Activated T-cell treated with anti-CD3 and anti-CD28 coated beads, Interleukin-2, amount 50 U/mL, for 4 hours (primary cell): ENCODE results near the gene ARMC5. TPM values are rescaled to one million over a fixed set of nuclear protein-coding genes. Genes with fewer than 3 reads are reported as not detected.
"Not testable (repeated sequence)": the region's sequence is repeated elsewhere in the genome, so short reads cannot be mapped to it uniquely, and the experiment has no call there.

Experiments used
- ATAC-seq, 2 donors: fragments of 200-7000 bp; cut with Tn5 transposase; one replicate each; pipeline ENCODE4 v1.10.0; 2021
- DNase-seq: peaks from one replicate; pipeline ENCODE4 v3.0.0-alpha.2; 2020
- H3K27me3 Mint-ChIP-seq: one replicate; pipeline ENCODE4 v1.8.0; 2021; ENCODE audit warnings: low read depth, mixed read lengths
- H3K36me3 Mint-ChIP-seq: one replicate; pipeline ENCODE4 v1.8.0; 2022; ENCODE audit warnings: mixed read lengths; ENCODE audit not compliant: insufficient read depth
- H3K4me1 Mint-ChIP-seq: one replicate; pipeline ENCODE4 v1.8.0; 2021; ENCODE audit warnings: low read depth, mixed read lengths
- H3K4me3 Mint-ChIP-seq: one replicate; pipeline ENCODE4 v1.8.0; 2021; ENCODE audit warnings: mild to moderate bottlenecking, moderate library complexity, mixed read lengths
- H3K9me3 Mint-ChIP-seq: one replicate; pipeline ENCODE4 v1.8.0; 2021; ENCODE audit warnings: mixed read lengths
- total RNA-seq, 3 donors: library from RNA; stranded (reverse); gene quantifications; one replicate each; pipeline ENCODE4 v1.2.1, GENCODE V29; 2021

Gene ARMC5
- total RNA-seq, 3 donors from 2014 or later: 18.4 to 18.9 (median 18.7) TPM

DNA sequence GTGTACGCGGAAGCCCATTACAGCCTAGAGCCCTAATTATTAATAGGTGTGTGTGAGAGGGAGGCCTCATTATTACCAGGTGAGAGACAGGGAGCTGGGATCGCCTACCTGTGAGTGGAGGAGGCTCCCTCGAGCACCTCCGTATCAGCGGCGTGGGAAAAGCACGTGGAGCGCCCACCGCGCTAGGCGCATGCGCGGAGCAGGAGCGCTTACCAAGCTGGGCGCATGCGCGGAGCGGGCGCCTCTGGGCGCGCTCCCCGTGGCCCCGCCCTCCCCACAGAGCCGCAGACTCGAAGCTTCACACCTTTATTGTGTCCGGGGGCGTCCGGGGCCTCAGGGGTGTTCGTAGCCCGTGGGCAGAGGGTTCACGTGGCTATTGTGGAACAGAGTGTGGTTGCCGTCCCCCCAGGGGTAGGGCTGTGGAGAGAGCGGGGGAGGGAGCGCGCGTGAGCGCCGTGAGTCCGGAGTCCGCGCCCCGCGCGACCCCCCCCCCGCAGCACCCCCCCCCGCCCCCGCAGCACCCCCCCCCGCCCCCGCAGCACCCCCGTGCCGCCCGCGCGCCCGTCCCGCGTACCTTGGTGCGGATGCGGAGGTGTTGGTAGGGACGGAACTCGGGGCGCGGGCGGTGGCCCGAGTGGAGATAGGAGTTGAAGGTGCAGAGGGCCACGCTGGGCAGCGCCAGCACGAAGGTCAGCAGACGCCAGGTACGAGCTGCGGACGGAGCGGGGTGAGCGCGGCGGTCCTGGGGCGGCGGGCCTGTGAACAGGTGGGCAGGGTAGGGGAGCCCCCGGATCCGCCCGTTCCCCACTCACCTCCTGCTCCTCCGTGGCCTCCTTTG, 31.6 kb upstream of the ARMC5 start:
- H3K36me3 Mint-ChIP-seq: no peaks in the 10 kb centered on the region
- peaks cover 8% of the 10 kb centered on the region for H3K4me1 Mint-ChIP-seq
- DNase-seq (peak; percentile 73), ATAC-seq (peak; percentile 58)
- peaks cover 14% of the 10 kb centered on the region for H3K27me3 Mint-ChIP-seq
- H3K9me3 Mint-ChIP-seq: no peaks in the 10 kb centered on the region
- H3K4me3 Mint-ChIP-seq: no peak overlapping the region

DNA sequence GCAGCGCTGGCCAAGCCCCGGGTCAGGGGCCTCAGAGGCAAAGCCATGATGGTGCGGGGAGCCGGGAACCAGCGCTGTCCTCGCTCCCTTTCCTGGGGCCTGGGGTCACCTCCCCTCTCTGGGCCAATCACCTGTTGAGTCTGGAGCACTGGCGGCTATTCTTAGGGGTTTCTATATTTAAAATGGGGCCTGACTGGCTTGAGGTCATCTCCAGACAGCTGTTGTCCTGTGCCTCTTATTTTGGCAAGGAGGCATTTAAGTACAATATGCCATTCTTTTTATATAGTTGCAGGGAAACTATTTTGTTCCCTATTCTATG, 31.1 kb upstream of the ARMC5 start, which contains the start of gene COX6A2:
Gene COX6A2 (minus strand): TSS at position 82 of the 319 bp plus-strand sequence. CDS start 35 bp downstream, at position 47.
- peaks cover 5% of the 10 kb centered on the region for H3K4me1 Mint-ChIP-seq
- H3K9me3 Mint-ChIP-seq: no peaks in the 10 kb centered on the region
- DNase-seq (no peak), ATAC-seq (no peak)
- peaks cover 14% of the 10 kb centered on the region for H3K27me3 Mint-ChIP-seq
- H3K4me3 Mint-ChIP-seq: no peak within 1 kb of the TSS
- H3K36me3 Mint-ChIP-seq: no peaks in the 10 kb centered on the region

- Mint-ChIP-seq H3K9me3 (no peaks in the 10 kb centered on the region), H3K4me3 (no peak overlapping the region), H3K4me1 (peaks cover under 1% of the 10 kb centered on the region), H3K27me3 (peaks cover 12% of the 10 kb centered on the region), H3K36me3 (no peaks in the 10 kb centered on the region)
- DNase-seq (no peak), ATAC-seq (no peak)
Observed at GRCh38 chr16:31428638-31429247, 30.6 kb upstream of the ARMC5 start.

GRCh38 chr16:31429314-31429713, 30.0 kb upstream of the ARMC5 start:
- Mint-ChIP-seq H3K4me3 (no peak overlapping the region), H3K27me3 (peaks cover 12% of the 10 kb centered on the region), H3K36me3 (no peaks in the 10 kb centered on the region), H3K9me3 (no peaks in the 10 kb centered on the region), H3K4me1 (no peaks in the 10 kb centered on the region)
- DNase-seq: no peak
- ATAC-seq: no peak

- Mint-ChIP-seq H3K27me3 (peaks cover 9% of the 10 kb centered on the region), H3K9me3 (no peaks in the 10 kb centered on the region), H3K4me3 (no peak overlapping the region), H3K36me3 (no peaks in the 10 kb centered on the region), H3K4me1 (no peaks in the 10 kb centered on the region)
- DNase-seq: no peak
- ATAC-seq: no peak
Observed at GRCh38 chr16:31429796-31430195, 29.5 kb upstream of the ARMC5 start.

DNA sequence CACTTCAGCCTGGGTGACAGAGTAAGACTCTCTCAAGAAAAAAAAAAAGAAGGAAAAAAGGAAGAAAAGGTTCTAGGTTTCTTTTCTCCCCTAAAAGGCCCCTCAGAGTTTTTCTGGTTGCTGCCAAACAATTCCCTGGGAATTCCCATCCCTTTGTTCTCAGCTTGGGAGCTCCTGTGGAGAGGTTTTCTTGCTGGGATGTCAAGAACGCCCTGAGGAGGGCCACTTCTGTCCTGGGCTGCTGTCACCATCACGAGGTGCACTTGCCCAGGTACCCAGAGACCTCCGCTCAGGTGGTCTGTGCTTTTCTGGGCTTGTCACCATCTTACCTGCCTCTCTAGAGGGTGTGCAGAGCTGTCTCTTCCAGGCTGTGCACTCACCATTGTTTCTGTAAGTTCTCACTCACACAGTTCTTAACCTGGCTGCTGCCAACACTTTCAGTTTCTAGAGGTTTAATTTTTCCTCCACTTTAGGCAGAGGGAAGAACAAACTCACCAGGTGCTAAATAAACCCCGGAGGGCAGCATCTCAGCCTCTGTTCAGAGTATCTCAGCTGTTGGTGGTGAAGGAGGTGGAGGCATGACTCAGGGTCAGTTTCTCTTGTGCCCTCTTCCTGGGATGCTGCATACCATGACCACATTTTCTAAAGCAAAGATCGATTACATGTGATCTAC, 28.8 kb upstream of the ARMC5 start:
- ATAC-seq (peak in 1 of 2 donors; percentile 41), DNase-seq (no peak)
- no peaks in the 10 kb centered on the region for H3K9me3 Mint-ChIP-seq
- no peak overlapping the region for H3K4me3 Mint-ChIP-seq
- no peaks in the 10 kb centered on the region for H3K36me3 Mint-ChIP-seq
- no peaks in the 10 kb centered on the region for H3K4me1 Mint-ChIP-seq
- peaks cover 7% of the 10 kb centered on the region for H3K27me3 Mint-ChIP-seq

DNA sequence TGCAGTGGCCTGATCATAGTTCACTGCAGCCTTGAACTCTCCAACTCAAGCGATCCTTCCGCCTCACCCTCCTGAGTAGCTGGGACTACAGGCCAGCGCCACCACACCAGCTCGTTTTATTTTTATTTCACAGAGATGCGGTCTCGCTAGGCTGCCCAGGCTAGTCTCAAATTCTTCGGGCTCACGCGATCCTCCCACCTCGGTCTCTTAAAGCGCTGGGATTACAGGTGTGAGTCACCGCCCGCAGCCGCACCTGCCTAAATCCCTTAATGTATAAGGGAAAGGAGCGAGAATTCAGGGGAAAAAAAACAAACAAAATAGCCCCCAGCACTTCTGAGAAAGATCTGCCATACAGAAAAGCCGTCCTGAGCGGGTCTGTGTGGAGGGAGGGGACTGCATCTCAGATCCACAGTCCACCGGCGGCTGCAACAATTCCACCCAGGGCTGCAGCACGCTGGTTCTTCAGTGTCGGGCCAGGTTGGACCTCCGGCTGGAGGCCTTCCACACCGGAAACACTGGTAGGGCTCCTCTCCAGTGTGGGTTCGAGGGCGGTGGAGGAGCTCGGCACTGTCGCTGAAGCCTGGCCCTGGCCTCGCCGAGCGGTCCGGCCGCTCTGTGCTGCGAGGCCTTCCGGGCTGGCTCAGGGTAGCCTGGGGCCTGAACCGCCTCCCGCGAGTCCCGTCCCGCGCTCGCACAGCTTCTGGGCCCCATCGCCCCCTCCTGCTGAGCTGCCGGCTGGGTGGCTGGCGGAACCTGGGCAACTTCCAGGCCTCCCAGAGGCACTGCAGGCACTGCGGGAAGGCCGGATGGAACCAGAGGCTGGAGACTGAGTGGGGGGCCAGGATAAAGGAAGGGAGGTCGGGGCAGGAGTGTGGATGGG, 23.7 kb upstream of the ARMC5 start:
- H3K9me3 Mint-ChIP-seq: no peaks in the 10 kb centered on the region
- no peaks in the 10 kb centered on the region for H3K36me3 Mint-ChIP-seq
- DNase-seq: no peak
- no peak overlapping the region for H3K4me3 Mint-ChIP-seq
- H3K27me3 Mint-ChIP-seq: no peaks in the 10 kb centered on the region
- ATAC-seq: no peak
- peaks cover 6% of the 10 kb centered on the region for H3K4me1 Mint-ChIP-seq

- no peaks in the 10 kb centered on the region for H3K9me3 Mint-ChIP-seq
- no peak overlapping the region for H3K4me3 Mint-ChIP-seq
- DNase-seq (no peak), ATAC-seq (no peak)
- peaks cover 6% of the 10 kb centered on the region for H3K4me1 Mint-ChIP-seq
- no peaks in the 10 kb centered on the region for H3K27me3 Mint-ChIP-seq
- H3K36me3 Mint-ChIP-seq: no peaks in the 10 kb centered on the region
Observed at GRCh38 chr16:31436221-31437045, 22.9 kb upstream of the ARMC5 start.

GRCh38 chr16:31438414-31438813, 20.9 kb upstream of the ARMC5 start:
- H3K4me1 Mint-ChIP-seq: peaks cover 12% of the 10 kb centered on the region
- no peaks in the 10 kb centered on the region for H3K9me3 Mint-ChIP-seq

DNA sequence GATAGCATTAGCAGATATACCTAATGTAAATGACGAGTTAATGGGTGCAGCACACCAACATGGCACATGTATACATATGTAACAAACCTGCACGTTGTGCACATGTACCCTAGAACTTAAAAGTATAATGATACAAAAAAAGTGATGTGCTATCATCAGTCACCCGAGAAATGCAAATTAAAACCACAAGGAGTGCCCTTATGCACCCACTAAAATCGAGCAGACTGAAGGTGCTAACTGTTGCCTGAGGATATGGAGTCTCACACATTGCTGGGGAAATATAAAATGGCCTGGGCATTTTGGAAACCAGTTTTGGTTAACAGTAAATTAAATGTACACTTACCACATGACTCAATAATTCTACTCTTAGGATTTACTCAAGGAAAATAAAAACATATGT, 20.3 kb upstream of the ARMC5 start:
- ATAC-seq, H3K36me3 Mint-ChIP-seq: not testable (repeated sequence)

More at GRCh38 chr16:31438414-31438813, 20.9 kb upstream of the ARMC5 start:
- ATAC-seq (no peak), DNase-seq (no peak)
- Mint-ChIP-seq H3K36me3 (no peaks in the 10 kb centered on the region), H3K27me3 (no peaks in the 10 kb centered on the region), H3K4me3 (no peak overlapping the region)

DNA sequence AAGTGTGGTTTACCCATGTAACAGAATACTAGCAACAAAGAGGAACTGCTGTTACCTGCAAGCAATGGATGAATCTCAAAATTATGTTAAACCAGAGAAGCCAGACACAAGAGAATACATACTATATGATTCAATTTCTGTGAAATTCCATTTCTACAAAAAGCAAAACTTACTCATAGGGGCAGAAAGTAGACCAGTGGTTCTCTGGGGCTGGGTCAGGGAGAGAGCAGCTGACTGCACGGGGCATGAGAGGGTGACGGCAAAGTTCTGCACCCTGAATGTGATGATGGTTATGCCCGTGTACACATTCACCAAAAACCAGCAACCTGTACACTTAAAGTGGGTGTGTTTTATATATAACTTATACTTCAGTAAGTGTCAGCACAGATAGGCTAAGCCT, 19.8 kb upstream of the ARMC5 start:
- DNase-seq (no peak), ATAC-seq (no peak)
- Mint-ChIP-seq H3K9me3 (no peaks in the 10 kb centered on the region), H3K27me3 (no peaks in the 10 kb centered on the region), H3K36me3 (no peaks in the 10 kb centered on the region), H3K4me3 (no peak overlapping the region), H3K4me1 (peaks cover 12% of the 10 kb centered on the region)

More for the DNA sequence above, 20.3 kb upstream of the ARMC5 start:
- peaks cover 12% of the 10 kb centered on the region for H3K4me1 Mint-ChIP-seq
- not testable (repeated sequence) for DNase-seq, H3K4me3 Mint-ChIP-seq, H3K9me3 Mint-ChIP-seq, H3K27me3 Mint-ChIP-seq

- Mint-ChIP-seq H3K4me3 (no peak overlapping the region), H3K9me3 (no peaks in the 10 kb centered on the region), H3K36me3 (no peaks in the 10 kb centered on the region), H3K4me1 (peaks cover 12% of the 10 kb centered on the region), H3K27me3 (no peaks in the 10 kb centered on the region)
- DNase-seq (no peak), ATAC-seq (no peak)
Observed at GRCh38 chr16:31440516-31441184, 18.7 kb upstream of the ARMC5 start.

GRCh38 chr16:31441956-31442355, 17.3 kb upstream of the ARMC5 start:
- Mint-ChIP-seq H3K4me3 (peak overlapping the region; percentile 93), H3K4me1 (peaks cover 12% of the 10 kb centered on the region), H3K36me3 (no peaks in the 10 kb centered on the region), H3K27me3 (no peaks in the 10 kb centered on the region), H3K9me3 (no peaks in the 10 kb centered on the region)
- no peak for ATAC-seq
- no peak for DNase-seq
